ENCODE data around the gene PLGRKT. TPM values are rescaled to one million over a fixed set of nuclear protein-coding genes. Genes with fewer than 3 reads are reported as not detected.

The PLGRKT gene
- polyA plus RNA-seq, 1 experiment: 13.1 TPM

DNA sequence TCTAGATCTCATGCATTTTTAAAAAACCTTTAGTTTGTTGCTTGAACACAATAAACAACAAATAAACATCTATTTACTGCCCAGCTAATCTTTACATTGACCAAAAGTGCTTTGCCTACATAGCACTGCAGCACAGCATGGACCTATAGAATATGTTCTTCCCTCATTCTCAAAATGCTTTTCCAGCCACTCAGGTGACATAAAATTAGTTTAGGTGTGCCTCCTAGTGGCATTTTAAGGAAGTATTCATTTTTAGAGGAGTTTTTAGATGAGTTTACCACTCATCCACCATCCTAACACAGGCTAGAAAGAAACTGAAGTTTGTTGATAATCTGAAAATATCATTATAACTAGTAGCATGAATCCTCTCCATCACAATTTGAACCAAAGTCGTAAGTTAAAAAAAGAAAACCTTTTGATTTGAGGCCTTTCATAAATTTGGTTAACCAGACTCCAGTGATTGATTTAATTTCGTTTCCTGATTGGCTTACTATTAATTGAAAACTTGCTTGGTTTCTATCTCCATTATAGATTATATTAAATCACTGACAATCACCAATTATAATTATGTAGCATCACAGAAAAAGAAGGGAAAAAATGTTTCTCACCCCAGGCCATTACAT is 12.6 kb downstream of the PLGRKT start:
- POLR2A ChIA-PET: no interaction called here

DNA sequence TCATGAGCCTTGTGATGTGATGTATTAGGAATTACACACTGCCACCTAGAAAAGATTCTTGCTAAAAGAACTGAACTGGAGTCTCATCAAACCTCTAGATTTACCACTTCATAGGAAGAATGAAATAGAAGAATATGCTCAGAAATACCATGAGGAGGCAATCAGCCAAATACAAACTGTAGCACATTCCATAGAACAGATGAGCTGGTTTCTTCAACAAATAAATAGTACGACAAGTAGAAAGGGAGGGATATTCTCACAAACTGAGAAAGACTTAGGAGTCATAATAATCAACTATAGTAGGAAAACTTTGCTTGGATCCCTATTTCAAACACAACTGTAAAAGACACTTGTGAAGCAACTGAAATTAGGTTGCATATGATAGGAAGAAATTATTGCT is 15.4 kb downstream of the PLGRKT start:
- CTCF ChIA-PET: interaction anchor here (0.6 to 1.3 kb wide), 3 partner anchors 13 to 168 kb away, joined by 3 to 5 read pairs (median 3); no protein-coding TSS in a partner anchor
- Histone ChIP-seq H3K27me3 (ENCODE audit: control insufficient read depth, insufficient read depth, low read length) (no peaks in the 10 kb centered on the region), H3K9me3 (ENCODE audit: control insufficient read depth, insufficient read depth, low read length) (peaks cover 4% of the 10 kb centered on the region; the same call in 1 of the 2 replicates), H3K27ac (ENCODE audit: low read depth, low read length) (no peak overlapping the region), H3K4me3 (ENCODE audit: low read depth, low read length) (no peak overlapping the region)
- DNase-seq (ENCODE audit: low read depth, low spot score): no peak
- TF ChIP-seq, protein P1, sequence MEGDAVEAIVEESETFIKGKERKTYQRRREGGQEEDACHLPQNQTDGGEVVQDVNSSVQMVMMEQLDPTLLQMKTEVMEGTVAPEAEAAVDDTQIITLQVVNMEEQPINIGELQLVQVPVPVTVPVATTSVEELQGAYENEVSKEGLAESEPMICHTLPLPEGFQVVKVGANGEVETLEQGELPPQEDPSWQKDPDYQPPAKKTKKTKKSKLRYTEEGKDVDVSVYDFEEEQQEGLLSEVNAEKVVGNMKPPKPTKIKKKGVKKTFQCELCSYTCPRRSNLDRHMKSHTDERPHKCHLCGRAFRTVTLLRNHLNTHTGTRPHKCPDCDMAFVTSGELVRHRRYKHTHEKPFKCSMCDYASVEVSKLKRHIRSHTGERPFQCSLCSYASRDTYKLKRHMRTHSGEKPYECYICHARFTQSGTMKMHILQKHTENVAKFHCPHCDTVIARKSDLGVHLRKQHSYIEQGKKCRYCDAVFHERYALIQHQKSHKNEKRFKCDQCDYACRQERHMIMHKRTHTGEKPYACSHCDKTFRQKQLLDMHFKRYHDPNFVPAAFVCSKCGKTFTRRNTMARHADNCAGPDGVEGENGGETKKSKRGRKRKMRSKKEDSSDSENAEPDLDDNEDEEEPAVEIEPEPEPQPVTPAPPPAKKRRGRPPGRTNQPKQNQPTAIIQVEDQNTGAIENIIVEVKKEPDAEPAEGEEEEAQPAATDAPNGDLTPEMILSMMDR (IDR thresholded peaks at IDR 0.05; ENCODE audit: low read depth, low read length): no peak
- POLR2A ChIA-PET: no interaction called here

More for the DNA sequence above, 12.6 kb downstream of the PLGRKT start:
- H3K27ac ChIP-seq (ENCODE audit: low read depth, low read length): no peak overlapping the region
- no peaks in the 10 kb centered on the region for H3K27me3 ChIP-seq (ENCODE audit: control insufficient read depth, insufficient read depth, low read length)
- no peak overlapping the region for H3K4me3 ChIP-seq (ENCODE audit: low read depth, low read length)
- CTCF ChIA-PET: interaction anchor here (0.6 to 2.6 kb wide), 6 partner anchors 12 to 824 kb away, joined by 3 to 11 read pairs (median 4); partner anchors contain the start of gene INSL6
- no peak for DNase-seq (ENCODE audit: low read depth, low spot score)
- TF ChIP-seq, protein P1 (IDR thresholded peaks at IDR 0.05; ENCODE audit: low read depth, low read length): peak; percentile 39
- H3K9me3 ChIP-seq (ENCODE audit: control insufficient read depth, insufficient read depth, low read length): no peaks in the 10 kb centered on the region

DNA sequence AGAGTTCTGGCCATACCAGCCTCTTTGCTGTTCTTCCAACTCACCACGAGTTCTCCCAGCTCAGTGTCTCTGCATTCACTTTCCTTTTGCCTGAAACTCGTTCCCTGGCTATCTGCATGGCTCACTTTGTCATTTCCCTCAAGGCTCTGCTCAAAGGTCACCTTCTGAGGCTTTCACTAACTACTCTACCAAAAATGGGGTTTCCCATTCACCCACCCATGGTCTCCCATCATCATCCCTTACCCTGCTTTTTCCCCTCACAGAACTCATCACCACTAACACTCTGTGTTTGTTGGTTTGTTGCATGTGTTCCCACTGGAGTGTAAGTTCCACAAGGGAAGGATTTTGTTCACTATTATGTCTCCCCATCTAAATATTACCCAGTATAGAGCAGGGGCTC is 16.6 kb downstream of the PLGRKT start:
- CTCF ChIA-PET: interaction anchor here (1.0 kb wide), 1 partner anchor 169 kb away, joined by 3 read pairs; no protein-coding TSS in a partner anchor
- TF ChIP-seq, protein P1 (IDR thresholded peaks at IDR 0.05; ENCODE audit: low read depth, low read length): no peak
- H3K9me3 ChIP-seq (ENCODE audit: control insufficient read depth, insufficient read depth, low read length): peaks cover 4% of the 10 kb centered on the region; the same call in 1 of the 2 replicates

DNA sequence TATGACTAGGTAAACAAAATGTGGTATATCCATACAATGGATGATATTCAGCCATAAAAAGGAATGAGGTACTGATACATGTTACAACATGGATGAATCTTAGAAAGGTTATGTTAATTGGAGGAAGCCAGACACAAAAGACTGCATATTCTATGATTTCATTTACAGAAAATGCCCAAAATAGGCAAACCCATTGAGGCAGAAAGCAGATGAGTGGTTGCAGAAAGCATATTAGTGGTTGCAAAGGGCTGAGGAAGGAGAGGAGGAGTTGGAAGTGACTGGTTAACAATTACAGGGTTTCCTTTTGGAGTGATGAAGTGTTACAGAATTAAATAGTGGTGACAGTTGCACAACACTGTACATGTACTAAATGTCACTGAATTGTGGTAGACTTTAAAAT is 17.7 kb downstream of the PLGRKT start:
- peaks cover 4% of the 10 kb centered on the region; the same call in 1 of the 2 replicates for H3K9me3 ChIP-seq (ENCODE audit: control insufficient read depth, insufficient read depth, low read length)
- no peak for DNase-seq (ENCODE audit: low read depth, low spot score)
- no peaks in the 10 kb centered on the region for H3K27me3 ChIP-seq (ENCODE audit: control insufficient read depth, insufficient read depth, low read length)
- ChIA-PET POLR2A (no interaction called here), CTCF (no interaction called here)
- TF ChIP-seq, protein P1 (IDR thresholded peaks at IDR 0.05; ENCODE audit: low read depth, low read length): no peak
- no peak overlapping the region for H3K4me3 ChIP-seq (ENCODE audit: low read depth, low read length)
- H3K27ac ChIP-seq (ENCODE audit: low read depth, low read length): no peak overlapping the region

More for the DNA sequence above, 16.6 kb downstream of the PLGRKT start:
- Histone ChIP-seq H3K27me3 (ENCODE audit: control insufficient read depth, insufficient read depth, low read length) (no peaks in the 10 kb centered on the region), H3K4me3 (ENCODE audit: low read depth, low read length) (no peak overlapping the region), H3K27ac (ENCODE audit: low read depth, low read length) (no peak overlapping the region)
- no peak for DNase-seq (ENCODE audit: low read depth, low spot score)
- POLR2A ChIA-PET: no interaction called here

DNA sequence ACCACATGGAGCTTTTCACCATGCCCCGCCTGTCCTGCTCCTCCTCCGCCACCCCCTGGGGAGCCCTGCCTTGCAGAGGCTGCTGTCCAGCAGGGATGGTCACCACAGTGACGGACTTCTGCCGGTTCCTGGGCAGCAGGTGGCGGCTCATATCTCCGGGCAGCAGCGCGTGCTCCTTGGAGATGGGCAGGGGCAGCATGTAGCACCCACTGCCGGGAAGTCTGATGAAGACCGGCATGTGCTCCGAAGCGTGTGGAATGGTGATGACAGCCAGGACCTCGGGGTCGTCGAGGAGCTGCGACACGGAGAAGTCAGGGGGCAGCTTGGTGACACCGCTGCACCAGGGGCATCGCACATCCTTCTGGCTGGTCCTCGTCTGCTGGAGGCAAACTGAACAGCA is 19.2 kb downstream of the PLGRKT start:
- H3K9me3 ChIP-seq (ENCODE audit: control insufficient read depth, insufficient read depth, low read length): peaks cover 4% of the 10 kb centered on the region; the same call in 1 of the 2 replicates
- DNase-seq (ENCODE audit: low read depth, low spot score): no peak
- CTCF ChIA-PET: no interaction called here
- POLR2A ChIA-PET: no interaction called here
- no peak overlapping the region for H3K4me3 ChIP-seq (ENCODE audit: low read depth, low read length)
- H3K27ac ChIP-seq (ENCODE audit: low read depth, low read length): no peak overlapping the region
- TF ChIP-seq, protein P1 (IDR thresholded peaks at IDR 0.05; ENCODE audit: low read depth, low read length): no peak
- H3K27me3 ChIP-seq (ENCODE audit: control insufficient read depth, insufficient read depth, low read length): no peaks in the 10 kb centered on the region
